Measurements from ENCODE around the gene GAK.

Gene GAK

DNA sequence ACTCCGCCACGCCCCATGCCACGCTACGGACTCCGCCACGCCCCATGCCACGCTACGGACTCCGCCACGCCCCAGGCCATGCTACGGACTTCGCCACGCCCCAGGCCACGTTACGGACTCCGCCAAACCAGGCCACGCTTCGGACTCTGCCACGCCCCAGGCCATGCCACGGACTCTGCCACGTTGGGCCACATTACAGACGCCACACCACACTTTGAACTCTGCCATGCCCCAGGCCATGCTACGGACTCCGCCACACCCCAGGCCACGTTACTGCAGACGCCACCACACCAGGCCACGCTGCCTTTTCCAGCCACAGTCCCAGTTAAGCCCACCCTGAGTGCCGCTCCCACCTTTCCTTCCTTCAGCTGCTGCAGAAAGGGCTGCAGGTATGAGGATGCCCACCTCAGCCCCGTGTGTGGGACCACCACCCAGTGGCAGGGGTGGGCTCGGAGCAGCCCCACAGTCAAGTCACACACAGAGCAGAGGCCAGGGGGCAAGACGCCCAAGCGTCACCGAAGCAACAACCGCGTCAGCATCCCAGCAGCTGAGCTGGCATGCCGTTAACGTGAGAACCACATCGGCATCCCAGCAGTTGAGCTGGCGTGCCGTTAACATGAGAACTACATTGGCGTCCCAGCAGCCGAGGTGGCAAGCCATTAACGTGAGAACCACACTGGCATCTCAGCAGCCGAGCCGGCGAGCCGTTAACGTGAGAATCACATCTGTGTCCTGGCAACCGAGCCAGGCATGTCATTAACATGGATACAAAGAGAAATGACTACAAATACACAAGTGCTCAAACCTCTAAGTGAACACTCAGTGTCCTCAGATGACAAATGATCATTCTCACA, 26.4 kb downstream of the GAK start:
- no peak for DNase-seq

DNA sequence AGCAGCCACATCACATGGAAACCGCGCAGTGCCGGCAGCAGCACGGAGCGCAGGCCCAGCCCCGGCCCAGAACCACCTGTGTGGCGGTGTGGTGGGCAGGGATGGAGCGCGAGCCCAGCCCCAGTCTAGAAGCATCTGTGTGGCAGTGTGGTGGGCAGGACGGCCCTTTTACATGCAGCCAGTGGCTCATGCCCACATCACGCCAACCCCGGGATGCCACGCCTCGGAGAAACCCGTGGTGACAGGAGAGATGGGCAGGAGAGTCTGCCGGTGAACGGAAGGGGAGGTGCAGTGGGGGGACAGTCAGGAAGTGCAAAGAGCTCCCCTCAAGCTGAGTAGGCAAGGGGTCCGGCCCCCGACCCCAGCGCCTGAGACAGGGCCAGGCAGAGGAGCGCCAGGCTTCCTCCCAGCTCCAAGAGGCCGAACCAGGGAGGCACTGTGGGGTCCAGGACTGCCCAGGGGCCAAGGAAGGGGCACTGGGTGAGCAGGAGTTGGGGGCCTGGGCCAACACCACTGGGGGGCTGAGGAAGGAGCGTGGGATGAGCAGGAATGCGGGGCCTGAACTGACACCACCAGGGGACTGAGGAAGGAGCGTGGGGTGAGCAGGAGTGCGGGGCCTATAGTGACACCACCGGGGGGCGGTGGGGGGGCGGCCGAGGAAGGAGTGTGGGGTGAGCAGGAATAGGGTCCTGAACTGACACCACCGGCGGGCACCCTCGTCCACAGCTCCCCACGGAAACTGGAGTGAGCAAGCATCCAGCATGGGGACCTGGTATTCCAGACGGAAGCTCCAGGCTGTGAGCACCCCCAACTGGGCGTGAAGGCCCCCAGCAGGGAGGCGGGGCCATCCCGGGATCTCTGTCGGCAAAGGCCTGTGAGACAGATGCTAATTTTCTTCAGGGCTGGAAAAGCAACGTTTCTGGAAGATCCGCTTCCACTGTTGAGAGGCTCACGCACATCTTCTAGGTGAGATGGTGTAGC, 28.8 kb downstream of the GAK start:
- DNase-seq: no peak

DNA sequence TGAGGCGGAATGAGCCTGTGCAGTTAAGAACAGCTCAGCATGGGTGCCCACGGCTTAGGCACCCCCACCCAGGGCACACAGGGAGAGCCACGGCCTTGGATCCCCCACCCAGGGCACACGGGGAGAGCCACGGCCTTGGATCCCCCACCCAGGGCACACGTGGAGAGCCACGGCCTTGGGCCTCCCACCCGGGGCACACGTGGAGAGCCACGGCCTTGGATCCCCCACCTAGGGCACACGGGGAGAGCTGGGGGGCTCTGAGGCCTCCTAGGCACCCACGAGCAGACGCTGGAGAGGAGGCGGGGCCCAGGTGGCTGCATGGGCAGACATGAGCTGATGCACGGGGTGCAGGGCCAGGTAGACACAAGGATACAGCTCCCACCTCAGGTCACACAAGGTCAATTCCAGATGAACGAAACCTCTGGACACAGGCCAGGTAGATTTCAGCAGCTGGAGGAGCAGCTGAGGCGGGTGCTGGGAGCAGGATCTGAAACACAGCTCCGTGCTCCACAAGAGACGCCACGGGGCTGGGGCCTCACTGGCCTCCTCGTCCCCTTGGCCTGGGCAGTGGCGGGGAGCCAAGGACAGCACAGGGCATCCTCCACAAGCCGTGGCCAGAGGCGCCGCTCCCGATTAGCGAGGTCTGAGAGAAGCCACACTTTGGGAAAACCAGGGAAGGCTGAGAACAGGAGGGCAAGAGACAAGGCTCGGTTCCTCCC, 30.8 kb downstream of the GAK start:
- no peak for DNase-seq

DNA sequence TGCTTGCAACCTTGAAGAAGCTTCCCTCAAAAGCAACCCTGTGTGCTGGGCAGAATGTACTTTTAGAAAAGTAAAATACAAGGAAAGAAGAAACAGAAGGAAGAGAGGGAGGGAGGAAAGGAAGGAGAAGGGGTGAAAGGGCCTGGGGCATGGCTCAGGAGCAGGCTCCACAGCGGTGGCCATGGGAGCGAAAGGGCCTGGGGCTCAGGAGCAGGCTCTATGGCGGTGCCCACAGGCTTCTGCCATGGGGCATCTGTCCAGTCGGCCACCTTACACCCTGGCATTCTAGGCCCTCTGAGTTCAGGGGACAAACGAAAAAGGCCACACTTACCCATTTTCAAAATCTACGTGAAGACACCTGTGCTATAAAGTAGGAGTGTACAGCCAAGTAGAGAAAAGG, 31.4 kb downstream of the GAK start:
- no peak for DNase-seq

DNA sequence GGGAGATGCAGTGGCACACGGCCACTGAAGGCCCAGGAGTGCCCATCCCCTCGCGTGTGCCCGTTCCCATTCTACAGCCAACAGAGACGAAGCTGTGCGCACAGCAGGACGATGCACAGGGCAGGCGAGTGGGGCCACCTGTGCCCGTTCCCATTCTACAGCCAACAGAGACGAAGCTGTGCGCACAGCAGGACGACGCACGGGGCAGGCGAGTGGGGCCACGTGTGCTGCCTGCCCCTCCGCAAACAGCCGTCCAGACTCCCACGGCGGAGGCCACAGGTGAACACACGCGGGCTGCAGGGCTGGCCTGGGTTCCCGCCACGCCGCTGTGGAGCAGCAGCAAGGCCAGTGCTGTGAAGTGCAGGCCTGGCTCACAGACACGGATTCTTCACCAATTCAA, 32.0 kb downstream of the GAK start:
- DNase-seq: no peak

DNA sequence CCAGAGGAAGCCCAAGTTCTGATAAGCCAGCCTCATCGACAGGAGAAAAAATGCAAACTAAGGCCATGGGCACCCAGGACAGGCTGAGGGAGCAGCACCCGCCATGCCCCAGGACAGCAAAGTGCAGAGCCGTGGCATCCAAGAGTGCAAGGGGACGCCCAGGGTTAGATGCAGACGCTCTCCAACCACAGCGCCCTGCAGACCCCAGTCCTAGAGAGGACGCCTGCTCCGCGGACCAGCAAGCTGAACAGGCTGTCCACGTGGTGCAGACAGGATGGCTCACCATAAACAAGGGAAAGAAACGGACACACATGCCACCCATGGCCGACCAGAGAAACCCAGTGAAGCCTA, 32.6 kb downstream of the GAK start:
- DNase-seq: no peak

DNA sequence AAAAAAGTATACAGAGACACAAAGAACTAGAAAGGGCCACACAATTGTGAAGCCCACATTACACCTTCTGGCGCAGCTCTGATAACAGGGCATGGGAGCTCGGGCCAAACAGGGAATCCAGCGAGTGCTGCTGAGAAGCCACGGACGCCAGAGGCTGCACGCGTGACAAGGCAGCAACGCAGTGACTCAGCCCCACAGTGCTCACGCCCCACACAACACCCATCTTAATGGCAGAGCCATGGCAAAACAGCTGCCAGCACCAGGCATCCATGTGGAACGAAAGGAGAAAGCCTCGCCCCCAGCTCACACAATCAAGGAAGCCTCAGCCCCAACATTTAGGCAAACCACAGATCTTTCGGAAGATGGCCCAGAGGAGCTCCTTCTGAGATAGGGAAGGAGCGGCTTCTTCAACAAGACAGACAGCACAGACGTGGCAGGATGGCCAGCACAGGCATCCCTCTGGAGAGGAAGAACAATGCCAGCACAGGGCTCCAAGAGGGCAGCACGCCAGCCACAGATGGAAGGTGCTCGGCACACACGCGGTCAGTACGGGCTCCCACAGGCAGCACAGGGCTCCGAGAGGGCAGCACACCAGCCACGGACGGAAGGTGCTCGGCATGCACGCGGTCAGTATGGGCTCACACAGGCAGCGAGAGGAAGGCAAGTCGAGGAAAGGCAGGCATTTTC, 33.1 kb downstream of the GAK start:
- DNase-seq: no peak

DNA sequence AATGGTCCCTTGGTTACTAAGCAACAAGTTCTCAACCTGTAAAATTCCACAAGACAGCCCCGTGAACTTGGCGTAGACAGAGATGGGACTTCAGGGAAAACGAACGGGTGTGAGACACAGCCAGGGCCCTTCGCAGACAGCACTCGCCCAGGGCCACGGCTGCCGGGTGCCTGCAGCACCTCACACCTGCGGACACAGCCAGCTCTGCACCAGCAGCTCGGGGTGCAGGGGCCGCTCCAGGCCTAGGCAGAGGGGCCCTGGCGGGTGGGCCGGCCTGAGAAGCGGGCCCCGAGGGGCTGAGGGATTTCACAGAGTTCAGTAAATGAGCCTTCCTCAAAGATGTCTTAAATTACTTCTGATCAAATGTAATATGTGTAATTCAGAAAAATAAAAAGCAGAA, 34.0 kb downstream of the GAK start:
- DNase-seq: no peak

DNA sequence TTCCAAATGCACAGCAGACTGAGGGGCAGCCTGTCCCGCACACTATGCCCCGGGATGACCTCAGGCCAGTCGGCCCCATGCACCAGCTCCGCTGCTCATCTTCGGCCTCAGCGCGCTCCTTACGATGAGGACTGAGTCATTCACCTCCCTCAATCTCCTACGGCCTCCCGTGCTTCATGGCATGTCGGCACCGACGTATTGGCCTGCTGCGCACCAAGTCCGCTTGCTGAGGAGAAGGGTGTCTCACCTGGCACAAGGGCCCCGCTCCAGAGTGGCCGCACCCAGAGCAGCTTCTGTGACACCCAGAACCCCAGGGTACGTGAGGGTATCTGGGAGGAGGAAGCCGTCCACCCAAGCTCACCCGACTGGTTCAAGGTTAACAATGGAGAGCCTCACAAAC, 35.5 kb downstream of the GAK start:
- DNase-seq: no peak

DNA sequence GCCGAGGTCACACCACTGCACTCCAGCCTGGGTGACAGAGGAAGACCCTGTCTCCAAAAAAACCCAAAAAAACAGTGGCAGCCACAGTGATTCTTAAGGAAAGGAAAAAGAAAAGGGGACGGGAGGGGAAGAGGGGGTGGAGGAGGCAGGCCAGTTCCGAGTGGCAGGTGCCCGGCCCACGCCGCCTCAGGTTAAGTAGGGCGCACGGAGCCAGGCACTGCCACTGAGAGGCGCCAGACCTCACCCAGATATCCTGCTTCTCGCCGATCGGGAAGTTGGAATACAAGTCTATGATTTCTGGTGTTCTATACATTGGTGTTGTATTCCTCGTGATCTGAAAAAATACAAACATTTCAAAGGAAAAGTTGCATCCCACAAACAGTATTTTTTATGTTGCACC, 35.9 kb downstream of the GAK start:
- no peak for DNase-seq

DNA sequence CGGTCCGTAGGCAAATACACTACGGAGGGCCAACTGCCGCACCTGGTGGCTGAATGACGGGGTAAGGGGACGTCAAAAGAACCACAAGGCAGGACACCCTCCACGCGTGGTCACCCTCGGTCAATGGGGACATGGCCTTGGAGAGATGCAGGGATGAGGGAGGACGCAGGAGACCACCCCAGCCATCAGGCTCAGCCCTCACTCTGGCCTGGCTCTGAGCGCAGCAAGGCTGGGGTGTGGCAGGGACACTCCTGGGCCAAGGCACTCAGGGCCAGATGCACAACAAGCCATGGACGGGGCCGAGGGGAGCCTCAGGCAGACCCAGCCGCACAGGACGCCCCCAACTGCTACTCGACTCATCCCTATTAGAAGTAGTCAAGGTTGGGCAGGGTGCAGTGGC, 36.5 kb downstream of the GAK start:
- no peak for DNase-seq

DNA sequence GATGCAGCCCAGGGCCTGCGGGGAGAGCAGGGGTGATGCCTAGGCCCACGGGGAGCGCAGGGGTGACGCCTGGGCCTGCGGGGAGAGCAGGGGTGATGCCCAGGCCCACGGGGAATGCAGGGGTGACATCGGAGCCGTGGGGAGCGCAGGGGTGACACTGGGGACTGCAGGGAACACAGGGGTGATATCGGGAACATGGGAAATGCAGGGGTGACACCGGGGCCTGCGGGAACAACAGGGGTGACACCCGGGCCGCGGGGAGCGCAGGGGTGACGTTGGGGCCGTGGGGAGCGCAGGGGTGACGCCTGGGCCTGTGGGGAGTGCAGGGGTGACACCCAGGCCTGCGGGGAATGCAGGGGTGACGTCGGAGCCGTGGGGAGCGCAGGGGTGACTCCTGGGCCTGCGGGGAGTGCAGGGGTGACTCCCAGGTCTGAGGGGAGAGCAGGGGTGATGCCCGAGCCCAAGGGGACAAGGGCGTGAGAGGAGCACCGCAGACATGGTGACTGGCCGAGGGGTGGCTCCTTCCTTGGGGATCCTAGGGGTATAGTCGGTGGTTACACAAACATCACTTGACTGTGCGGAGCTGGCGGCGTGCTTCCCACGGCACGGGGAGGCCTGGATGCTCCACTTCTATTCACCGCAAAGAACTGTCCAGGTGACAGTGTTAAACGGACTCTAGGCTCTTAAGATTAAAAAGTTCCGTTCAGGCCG, 38.0 kb downstream of the GAK start:
- no peak for DNase-seq

DNA sequence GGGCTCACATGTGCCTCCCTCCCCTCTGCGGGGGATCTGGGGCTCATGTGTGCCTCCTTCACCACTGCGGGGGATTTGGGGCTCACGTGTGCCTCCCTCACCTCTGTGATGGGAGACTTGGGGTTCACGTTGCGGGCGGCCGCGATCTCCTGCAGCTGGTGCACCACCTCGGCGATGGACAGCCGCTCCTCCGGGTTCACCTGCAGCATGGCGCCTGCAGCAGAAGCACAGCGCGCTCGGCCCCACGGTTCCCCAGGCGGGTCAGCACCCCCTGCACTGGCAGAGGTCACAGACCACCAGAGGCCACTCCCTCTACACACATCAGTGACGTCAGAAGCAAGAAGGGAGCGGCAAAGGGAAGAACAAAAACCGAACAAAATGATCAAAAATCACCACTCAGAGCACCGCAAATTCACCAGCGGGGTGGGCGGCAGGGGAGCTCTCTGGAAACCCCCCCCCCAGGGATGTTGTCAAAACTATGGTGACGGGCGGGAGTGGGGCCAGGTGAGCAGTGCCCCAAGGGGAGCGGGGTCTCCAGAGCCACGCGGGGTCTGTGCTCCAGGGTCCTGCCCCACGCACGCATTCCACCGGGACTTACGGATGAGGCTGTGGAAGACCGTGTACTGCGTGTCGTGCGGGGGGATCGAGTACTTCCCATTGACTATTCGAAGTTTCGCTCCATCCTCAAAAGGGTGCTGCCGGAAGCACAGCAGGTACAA, 38.7 kb downstream of the GAK start:
- DNase-seq: no peak

DNA sequence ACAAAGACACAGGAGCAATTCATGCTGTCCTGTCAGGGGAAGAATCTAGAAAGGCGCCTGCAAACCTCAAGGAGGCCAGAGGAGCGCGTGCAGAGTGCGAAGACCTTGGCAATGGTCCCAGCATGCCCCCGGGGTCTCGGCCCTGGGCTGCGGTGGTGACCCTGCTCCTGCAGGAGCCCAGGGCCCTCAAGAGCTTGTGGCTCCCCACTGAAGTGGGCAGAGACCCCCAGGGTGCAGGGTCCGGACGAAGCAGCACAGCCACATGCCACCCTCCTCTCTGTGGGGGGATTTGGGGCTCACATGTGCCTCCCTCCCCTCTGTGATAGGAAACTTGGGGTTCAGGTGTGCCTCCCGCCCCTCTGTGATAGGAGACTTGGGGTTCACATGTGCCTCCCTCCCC, 39.3 kb downstream of the GAK start:
- DNase-seq: no peak

DNA sequence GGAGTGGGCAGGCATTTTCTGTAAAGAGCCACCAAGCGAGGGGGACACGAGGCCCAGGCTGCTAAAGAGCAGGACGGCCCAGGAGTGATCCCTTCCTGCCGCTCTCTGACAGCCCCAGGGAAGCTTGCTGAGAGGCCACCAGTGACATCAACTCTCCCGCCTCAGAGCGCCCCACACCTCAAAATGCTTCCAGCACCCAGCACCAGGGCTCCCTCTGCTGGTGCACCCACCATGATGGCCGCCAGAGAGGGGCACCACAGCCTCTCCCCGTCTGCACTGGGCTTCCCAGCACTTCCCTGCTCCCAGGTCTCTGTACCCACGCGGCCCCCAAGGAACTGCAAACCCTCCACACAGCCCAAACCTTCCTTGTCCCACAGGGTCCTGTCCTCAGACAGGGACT, 40.4 kb downstream of the GAK start:
- DNase-seq: peak; percentile 28 to 49

DNA sequence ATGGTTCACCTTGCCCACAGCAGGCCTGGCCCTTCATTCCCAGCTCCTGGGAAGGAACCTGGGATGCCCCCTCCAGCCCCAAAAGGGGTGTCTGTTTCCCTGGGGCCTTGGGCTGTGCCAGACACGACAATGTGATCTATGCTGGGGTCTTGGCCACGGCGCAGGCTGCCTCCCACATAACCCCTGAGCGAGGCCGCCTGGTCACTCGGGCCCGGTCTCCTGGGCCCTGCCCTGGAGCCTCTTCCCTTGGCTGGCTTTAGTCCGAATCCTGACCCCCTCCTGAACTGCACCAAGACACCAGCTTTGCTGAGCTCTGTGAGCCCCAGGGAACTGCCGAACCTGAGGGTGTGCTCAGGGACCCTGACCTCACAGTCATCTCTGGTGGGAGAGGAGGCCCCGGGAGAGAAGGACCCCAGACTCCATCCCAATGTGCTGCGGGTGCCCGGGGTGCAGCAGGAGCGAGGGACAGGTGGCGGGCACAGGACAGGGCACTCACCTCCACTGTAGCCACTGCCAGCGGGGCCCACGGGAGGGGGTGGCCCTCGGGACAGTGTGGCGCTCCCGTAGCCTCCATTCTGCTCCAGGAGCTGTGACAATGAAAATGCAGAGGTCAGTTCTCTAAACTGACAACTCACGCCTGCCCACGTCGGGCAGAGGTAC, 42.0 kb downstream of the GAK start:
- DNase-seq: no peak

DNA sequence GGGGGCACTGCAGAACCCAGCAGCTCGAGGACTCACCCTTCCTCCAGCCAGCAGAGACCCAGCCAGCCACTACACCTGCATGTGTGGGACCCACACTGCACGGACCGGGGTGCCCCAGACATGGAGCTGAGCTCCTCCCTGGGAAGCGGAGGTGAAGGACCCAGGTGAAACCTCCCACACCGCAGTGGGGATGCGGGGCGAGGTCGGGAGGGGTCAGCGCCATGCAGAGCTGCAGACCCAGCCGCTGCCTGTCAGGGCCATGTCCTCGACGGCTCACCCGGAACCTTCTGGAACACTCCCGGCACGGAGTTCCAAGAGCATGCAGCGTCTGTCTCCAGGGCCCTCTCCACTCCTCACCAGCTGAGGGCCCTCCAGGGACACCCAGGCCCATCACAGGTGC, 42.6 kb downstream of the GAK start:
- no peak for DNase-seq

DNA sequence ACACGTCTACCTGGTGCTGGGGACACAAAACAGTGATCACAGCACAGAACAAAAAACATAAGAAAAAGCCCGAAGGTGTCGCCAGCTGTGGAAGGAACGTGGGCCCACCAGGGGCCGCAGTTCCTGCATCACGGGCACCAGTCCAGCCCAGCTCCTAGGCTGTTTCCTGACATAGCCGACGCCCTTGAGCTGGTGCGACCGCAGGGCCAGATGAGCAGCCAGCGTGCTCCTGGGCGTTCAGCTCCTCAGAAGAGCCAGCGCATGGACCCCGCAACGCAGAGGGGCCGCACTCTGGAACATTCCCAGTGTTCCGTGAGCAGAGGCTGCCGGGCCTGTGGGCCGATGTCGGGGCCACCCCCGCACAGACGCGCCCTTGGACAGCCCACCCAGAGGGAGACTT, 44.1 kb downstream of the GAK start:
- no peak for DNase-seq

DNA sequence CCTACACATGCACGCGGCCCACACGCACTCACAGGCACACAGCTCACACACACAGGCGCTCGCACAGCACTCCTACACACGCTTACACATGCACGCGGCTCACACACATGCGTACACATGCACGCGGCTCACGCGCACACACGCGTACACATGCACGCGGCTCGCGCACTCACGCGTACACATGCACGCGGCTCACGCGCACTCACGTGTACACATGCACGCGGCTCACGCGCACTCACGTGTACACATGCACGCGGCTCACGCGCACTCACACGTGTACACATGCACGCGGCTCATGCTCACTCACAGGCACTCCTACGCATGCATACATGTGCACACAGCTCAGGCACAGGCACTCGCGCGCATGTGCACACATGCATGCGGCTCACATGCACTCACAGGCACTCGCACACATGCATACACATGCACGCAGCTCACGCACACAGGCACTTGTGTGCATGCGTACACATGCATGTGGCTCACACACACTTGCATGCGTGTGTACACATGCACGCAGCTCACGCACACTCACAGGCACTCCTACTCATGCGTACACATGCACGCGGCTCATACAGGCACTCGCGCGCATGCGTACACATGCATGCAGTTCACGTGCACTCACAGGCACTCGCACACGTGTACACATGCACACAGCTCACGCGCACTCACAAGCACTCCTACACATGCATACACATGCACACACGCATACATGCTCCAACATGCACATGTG, 44.9 kb downstream of the GAK start:
- no peak for DNase-seq

DNA sequence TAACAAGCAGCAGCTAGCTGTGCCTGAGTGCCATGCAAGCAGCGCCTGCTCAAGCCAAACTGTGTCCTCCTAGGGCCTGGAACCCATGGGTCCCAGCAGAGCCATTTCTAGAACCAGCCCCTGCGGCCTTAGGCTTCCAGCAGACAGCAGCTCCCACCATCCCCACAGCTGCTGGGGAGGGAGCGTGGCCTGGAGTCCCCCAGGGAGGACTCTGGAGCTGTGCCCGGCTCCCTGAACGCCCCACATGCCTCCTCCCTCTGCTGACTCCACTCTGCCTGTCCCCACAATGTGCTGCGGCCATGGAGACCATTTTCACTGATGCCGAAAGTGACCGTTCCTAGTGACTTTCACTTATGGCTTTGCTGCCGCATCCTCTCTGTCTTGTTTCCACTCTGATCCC, 45.9 kb downstream of the GAK start:
- no peak for DNase-seq
